ENCODE data around the gene GNG2. TPM values are rescaled to one million over a fixed set of nuclear protein-coding genes. Genes with fewer than 3 reads are reported as not detected.

Gene GNG2
- 100 to 1,000 TPM; 233 to 250 TPM for total RNA-seq

DNA sequence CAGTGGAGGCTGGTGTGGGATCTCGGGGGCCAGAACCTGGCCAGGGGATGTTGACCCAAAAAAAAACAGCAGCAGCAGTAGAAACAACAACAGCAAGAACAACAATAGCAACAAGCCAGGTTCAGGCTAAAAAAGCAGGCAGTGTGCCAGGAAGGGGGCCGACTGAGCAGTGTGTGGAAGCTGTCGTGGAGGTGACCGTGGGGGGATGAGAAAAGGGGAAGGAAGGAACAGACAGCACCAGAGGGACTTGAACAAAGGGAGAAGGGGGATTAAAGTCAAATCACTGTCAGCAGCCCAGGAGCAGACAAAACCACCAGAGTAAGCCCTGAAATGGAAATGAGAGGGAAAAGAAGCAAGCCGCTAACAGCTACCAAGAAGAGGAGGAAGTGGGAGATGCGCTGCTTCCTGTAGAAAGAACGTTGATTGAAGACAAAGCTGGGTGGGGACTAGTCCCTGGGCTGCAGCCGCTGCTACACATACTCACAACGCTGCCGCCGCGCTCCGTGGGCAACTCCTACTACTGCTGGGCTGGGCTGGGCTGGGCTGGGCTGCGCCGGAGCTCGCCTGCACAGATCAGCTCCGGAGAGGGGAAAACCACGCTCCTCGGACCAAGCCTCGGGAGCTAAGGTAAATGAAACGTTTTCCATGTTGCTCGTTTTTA is at the start of gene GNG2:
Gene GNG2 (plus strand): TSS at position 449 of the 661 bp plus-strand sequence. CDS start 90,067 bp downstream, outside the sequence.
- Mint-ChIP-seq H3K4me1 (ENCODE audit: low read depth) (peaks cover 36% of the 10 kb centered on the region), H3K36me3 (ENCODE audit: insufficient read depth in 2 of 2) (peaks cover 6 to 8% of the 10 kb centered on the region in 2 donors), H3K27ac (peak within 1 kb of the TSS; percentile 93), H3K9me3 (peaks cover 3 to 7% of the 10 kb centered on the region in 2 donors), H3K4me3 (peak within 1 kb of the TSS; percentile 90 to 94), H3K27me3 (ENCODE audit: low read depth) (no peaks in the 10 kb centered on the region)
- DNase-seq: peak; percentile 81
- ATAC-seq (replicated peaks in 1 of 2): peak; percentile 97 to 98

DNA sequence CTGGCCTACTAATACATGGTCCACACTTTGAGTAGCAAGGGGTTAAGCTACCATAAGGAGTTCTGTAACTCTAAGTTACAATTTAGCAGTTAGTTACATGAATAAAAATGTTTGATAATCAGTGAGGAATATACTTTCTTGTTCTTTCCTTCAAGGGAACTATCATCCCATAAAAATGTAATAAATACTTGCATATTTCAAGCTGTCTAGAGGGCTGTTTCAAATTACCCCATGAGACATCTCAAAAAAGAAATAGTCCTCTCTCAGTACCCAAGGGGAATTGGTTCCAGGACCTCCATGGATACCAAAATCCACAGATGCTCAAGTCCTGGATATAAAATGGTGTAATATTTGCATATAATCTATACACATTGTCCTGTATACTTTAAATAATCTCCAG is 48.7 kb upstream of the GNG2 start:
- peaks cover 5% of the 10 kb centered on the region for H3K4me1 Mint-ChIP-seq (ENCODE audit: low read depth)
- H3K4me3 Mint-ChIP-seq: no peak overlapping the region
- DNase-seq (no peak), ATAC-seq (replicated peaks in 1 of 2) (no peak)
- H3K27me3 Mint-ChIP-seq (ENCODE audit: low read depth): no peaks in the 10 kb centered on the region
- H3K9me3 Mint-ChIP-seq: peaks cover 0 to 3% of the 10 kb centered on the region in 2 donors
- no peak overlapping the region for H3K27ac Mint-ChIP-seq
- no peaks in the 10 kb centered on the region for H3K36me3 Mint-ChIP-seq (ENCODE audit: insufficient read depth in 2 of 2)

DNA sequence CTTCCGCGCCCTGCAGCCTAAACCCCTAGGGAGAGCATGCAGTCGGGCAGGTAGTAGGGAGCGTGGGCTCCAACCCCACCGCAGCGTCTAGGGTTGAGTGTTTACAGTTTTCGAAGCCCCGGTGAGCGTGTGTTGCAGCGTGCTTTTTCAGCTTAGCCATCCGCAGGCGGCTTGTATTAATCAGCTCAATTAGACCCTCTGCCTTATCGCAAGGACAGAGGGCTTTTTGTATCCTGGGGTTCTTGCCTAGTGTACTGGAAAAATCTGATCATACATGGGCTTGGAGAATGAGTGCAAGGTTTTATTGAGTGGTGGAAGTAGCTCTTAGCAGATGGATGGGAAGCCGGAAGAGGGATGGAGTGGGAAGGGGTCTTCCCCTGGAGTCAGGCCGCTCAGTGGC is 44.4 kb upstream of the GNG2 start:
- DNase-seq: no peak
- Mint-ChIP-seq H3K4me3 (no peak overlapping the region), H3K36me3 (ENCODE audit: insufficient read depth in 2 of 2) (no peaks in the 10 kb centered on the region), H3K9me3 (no peaks in the 10 kb centered on the region), H3K4me1 (ENCODE audit: low read depth) (no peaks in the 10 kb centered on the region), H3K27me3 (ENCODE audit: low read depth) (no peaks in the 10 kb centered on the region), H3K27ac (no peak overlapping the region)
- no peak for ATAC-seq (replicated peaks in 1 of 2)

DNA sequence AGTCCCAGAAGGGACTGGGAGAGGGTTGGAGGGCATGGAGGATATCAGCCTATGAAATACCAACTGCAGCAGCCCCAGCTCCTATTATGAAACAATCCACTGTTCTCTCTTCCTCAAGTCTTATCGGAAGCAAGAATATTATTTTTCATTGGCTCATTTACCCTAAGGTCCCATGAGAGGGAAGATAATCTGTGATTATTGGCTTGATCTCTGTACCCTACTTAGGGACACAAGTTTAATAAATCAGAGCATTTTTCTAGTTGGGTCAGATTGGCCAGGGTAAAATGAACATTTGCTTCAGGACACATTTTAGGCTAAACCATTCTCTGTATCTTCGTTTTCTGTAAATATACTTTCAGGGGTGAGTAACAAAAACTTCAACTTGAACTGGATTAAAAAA is 43.1 kb upstream of the GNG2 start:
- H3K4me1 Mint-ChIP-seq (ENCODE audit: low read depth): no peaks in the 10 kb centered on the region
- DNase-seq: no peak
- H3K27me3 Mint-ChIP-seq (ENCODE audit: low read depth): no peaks in the 10 kb centered on the region
- H3K9me3 Mint-ChIP-seq: no peaks in the 10 kb centered on the region
- no peak overlapping the region for H3K27ac Mint-ChIP-seq
- no peaks in the 10 kb centered on the region for H3K36me3 Mint-ChIP-seq (ENCODE audit: insufficient read depth in 2 of 2)
- H3K4me3 Mint-ChIP-seq: no peak overlapping the region
- no peak for ATAC-seq (replicated peaks in 1 of 2)

DNA sequence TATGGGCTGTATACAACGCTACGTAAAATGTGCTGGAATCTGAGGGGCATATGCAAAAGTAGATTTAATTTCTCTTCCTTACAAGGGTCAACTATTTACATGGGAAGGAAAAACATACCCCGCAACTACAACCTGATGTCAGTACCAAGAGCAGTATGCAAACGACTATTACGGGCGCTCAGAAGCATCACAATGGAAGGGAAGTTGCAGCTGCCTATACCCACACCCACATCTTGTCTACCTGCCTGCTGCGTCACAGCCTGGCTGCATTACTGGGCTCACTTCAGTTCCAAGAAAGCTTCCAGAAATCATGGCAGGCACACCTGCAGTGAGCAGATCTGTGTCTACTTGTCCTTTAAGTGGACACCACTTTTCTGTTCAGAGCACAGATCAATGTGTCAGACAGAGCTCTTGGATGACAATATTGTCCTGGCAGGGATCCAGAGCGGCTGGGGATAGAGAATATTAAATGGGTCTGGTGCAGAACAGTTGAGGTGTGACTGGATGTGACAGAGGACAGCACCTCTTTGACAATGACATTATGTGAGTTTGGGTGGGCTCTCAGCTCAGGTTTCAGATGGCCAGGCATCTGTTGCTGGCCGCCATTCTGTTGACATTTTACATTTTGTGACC is 41.5 kb upstream of the GNG2 start:
- no peaks in the 10 kb centered on the region for H3K4me1 Mint-ChIP-seq (ENCODE audit: low read depth)

DNA sequence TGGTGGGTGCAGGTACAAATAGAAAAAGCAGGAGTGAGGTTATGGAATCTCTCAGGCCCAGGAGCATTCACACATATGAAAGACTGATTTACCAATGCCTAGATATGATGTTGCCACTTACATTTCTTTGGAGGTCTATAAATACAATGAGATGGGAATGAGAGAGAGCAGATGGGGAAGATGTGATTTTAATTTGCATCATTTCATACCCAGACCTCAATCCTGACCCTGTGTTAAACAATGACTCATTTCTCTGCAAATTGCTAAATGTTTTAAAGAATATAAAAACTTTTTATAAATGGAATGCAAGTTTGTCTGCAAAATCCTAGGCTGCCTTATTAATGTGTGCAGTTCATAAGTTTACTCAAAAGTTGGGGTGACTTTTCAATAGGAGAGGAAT is 38.6 kb upstream of the GNG2 start:
- no peak for DNase-seq
- Mint-ChIP-seq H3K27ac (no peak overlapping the region), H3K4me3 (no peak overlapping the region), H3K4me1 (ENCODE audit: low read depth) (no peaks in the 10 kb centered on the region), H3K27me3 (ENCODE audit: low read depth) (no peaks in the 10 kb centered on the region), H3K9me3 (no peaks in the 10 kb centered on the region), H3K36me3 (ENCODE audit: insufficient read depth in 2 of 2) (no peaks in the 10 kb centered on the region)
- no peak for ATAC-seq (replicated peaks in 1 of 2)

More for the DNA sequence above, 41.5 kb upstream of the GNG2 start:
- no peak overlapping the region for H3K27ac Mint-ChIP-seq
- H3K36me3 Mint-ChIP-seq (ENCODE audit: insufficient read depth in 2 of 2): no peaks in the 10 kb centered on the region
- H3K27me3 Mint-ChIP-seq (ENCODE audit: low read depth): no peaks in the 10 kb centered on the region
- no peaks in the 10 kb centered on the region for H3K9me3 Mint-ChIP-seq
- H3K4me3 Mint-ChIP-seq: no peak overlapping the region
- DNase-seq (no peak), ATAC-seq (replicated peaks in 1 of 2) (no peak)

DNA sequence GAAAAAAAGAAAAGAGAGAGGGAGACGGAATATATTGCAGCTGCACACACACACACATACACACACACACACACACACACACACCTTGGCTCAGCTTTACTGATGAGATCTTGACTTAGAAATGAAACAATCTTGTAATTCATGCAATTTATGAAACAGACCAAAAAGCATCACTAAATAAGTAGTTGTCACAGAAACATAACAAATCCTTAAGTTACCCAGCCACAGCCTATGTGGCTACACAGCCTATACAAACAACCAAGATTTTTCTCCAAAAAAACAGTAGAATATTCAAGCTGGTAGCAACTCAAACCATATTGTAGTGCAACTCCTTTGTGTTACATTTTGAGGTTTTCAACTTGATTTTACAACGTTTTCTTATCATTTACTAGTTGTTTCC is 37.9 kb upstream of the GNG2 start:
- no peaks in the 10 kb centered on the region for H3K27me3 Mint-ChIP-seq (ENCODE audit: low read depth)
- H3K4me1 Mint-ChIP-seq (ENCODE audit: low read depth): no peaks in the 10 kb centered on the region
- H3K4me3 Mint-ChIP-seq: no peak overlapping the region
- H3K36me3 Mint-ChIP-seq (ENCODE audit: insufficient read depth in 2 of 2): no peaks in the 10 kb centered on the region
- no peak overlapping the region for H3K27ac Mint-ChIP-seq
- ATAC-seq (replicated peaks in 1 of 2) (no peak), DNase-seq (no peak)
- no peaks in the 10 kb centered on the region for H3K9me3 Mint-ChIP-seq

DNA sequence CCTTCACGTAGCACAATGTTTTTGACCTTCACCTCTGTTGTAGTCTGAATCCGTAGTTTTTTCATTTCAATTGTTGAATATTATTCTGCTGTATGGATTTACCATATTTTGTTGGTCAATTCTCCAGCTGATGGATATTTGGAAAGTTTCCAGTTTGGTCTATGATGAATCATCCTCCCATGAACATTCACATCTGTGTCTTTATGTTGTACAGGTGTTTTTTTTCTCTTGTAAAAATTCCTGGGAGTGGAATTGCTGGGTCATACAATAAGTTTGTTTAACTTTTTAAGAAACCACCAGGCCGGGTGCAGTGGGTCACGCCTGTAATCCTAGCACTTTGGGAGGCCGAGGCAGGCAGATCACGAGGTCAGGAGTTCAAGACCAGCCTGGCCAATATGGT is 36.7 kb upstream of the GNG2 start:
- no peak for ATAC-seq (replicated peaks in 1 of 2)
- no peak overlapping the region for H3K27ac Mint-ChIP-seq
- H3K4me1 Mint-ChIP-seq (ENCODE audit: low read depth): no peaks in the 10 kb centered on the region

DNA sequence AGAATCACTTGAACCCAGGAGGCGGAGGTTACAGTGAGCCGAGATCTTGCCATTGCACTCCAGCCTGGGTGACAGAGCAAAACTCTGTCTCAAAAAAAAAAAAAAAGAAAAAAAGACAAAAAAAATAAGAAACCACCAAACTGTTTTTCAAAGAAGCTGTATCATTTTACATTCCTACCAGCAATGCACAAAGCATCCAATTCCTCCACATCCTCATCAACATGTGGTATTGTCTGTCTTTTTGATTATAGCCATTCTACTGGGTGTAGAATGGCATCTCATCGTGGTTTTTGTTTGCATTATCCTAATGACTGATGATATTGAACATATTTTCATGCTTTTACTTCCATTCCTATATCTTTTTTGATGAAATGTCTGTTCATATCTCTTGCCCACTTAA is 36.2 kb upstream of the GNG2 start:
- Mint-ChIP-seq H3K9me3 (no peaks in the 10 kb centered on the region), H3K4me3 (no peak overlapping the region), H3K4me1 (ENCODE audit: low read depth) (no peaks in the 10 kb centered on the region), H3K27me3 (ENCODE audit: low read depth) (no peaks in the 10 kb centered on the region), H3K36me3 (ENCODE audit: insufficient read depth in 2 of 2) (no peaks in the 10 kb centered on the region), H3K27ac (no peak overlapping the region)
- DNase-seq (no peak), ATAC-seq (replicated peaks in 1 of 2) (no peak)

More for the DNA sequence above, 36.7 kb upstream of the GNG2 start:
- Mint-ChIP-seq H3K27me3 (ENCODE audit: low read depth) (no peaks in the 10 kb centered on the region), H3K36me3 (ENCODE audit: insufficient read depth in 2 of 2) (no peaks in the 10 kb centered on the region), H3K9me3 (no peaks in the 10 kb centered on the region), H3K4me3 (no peak overlapping the region)
- DNase-seq: no peak

DNA sequence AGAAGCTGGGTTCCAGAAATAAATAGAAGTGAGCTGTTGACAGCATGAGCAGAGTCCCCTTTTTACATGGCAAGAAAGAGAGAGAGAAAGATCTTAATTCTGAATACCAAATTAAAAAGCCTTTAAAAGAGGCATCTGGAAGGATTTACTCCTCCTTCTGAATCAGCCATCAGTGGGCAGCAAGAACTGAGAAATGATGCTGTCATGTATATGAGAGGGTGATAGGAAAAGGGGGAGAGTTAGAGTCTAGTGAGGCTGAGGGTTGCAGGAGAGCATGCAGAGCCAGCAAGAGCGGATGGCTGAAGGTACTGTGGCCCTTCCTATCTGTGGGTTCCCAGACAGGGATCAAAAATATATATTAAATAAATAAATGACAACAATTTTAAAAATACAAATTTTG is 34.5 kb upstream of the GNG2 start:
- no peaks in the 10 kb centered on the region for H3K9me3 Mint-ChIP-seq
- DNase-seq (no peak), ATAC-seq (replicated peaks in 1 of 2) (no peak)
- no peaks in the 10 kb centered on the region for H3K27me3 Mint-ChIP-seq (ENCODE audit: low read depth)
- no peak overlapping the region for H3K27ac Mint-ChIP-seq
- H3K4me3 Mint-ChIP-seq: no peak overlapping the region
- no peaks in the 10 kb centered on the region for H3K36me3 Mint-ChIP-seq (ENCODE audit: insufficient read depth in 2 of 2)
- H3K4me1 Mint-ChIP-seq (ENCODE audit: low read depth): no peaks in the 10 kb centered on the region

DNA sequence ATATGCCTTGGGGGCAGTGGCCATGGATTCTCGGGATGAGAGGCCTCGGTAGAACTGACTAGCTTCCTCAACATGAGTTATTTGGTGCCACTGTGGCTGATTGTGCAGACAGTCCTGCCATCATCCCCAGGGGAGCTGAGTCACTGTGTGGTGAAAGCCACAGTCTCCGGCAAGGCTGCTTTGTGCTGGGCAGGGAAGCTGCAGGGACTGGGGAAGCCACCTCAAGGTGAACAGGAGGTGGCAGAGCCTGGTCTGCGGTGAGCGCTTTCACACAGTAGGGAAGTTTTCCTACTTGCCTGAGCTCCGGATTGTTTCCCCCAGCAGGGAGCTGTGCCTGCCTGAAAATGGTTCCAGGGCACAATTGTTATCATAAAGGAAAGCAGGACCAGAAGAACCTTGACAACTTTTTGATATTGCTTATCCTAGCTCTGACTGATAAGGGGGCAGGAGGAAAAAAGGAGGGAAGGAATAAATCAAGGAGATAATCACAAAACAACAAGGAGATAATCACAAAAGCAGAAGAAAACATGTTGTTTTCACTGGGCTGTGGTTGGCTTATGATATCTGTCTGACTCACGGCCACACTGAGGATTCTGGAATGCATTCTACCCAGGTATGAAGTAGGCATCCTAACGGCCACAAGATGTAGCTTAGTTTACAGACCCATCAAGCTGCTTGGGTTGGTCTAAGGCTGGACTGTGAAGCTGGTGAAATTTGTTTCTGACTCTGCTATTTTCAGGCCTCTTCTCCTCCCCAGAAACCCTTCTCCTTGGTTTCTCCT is 32.2 kb upstream of the GNG2 start:
- H3K4me3 Mint-ChIP-seq: peak overlapping the region in 1 of 2 donors; percentile 66
- no peaks in the 10 kb centered on the region for H3K27me3 Mint-ChIP-seq (ENCODE audit: low read depth)
- H3K36me3 Mint-ChIP-seq (ENCODE audit: insufficient read depth in 2 of 2): peaks cover 0 to 5% of the 10 kb centered on the region in 2 donors
- peak; percentile 99 for ATAC-seq (replicated peaks in 1 of 2)
- no peak overlapping the region for H3K27ac Mint-ChIP-seq
- H3K4me1 Mint-ChIP-seq (ENCODE audit: low read depth): no peaks in the 10 kb centered on the region
- H3K9me3 Mint-ChIP-seq: no peaks in the 10 kb centered on the region
- peak; percentile 83 to 89 for DNase-seq

DNA sequence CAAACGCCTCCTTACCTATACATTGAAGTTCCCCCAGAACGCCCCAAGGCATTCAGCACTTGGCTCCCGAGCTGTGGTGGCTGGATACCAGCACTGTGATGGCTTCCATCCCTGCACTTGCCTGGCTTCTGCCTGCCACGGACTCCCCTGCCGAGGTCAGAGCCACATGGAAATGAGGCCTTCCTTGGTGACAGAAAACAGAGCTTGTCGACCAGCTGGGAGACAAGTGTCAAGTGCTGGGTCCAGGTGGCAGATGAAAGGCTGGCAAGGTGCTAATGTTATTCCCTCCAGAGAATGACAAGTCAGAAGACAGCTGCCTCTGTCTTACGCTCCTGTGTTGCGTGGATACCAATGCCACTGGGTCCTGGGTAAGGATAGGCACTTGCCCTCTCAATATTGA is 26.2 kb upstream of the GNG2 start:
- Mint-ChIP-seq H3K27me3 (ENCODE audit: low read depth) (no peaks in the 10 kb centered on the region), H3K4me1 (ENCODE audit: low read depth) (no peaks in the 10 kb centered on the region), H3K36me3 (ENCODE audit: insufficient read depth in 2 of 2) (peaks cover 0 to 5% of the 10 kb centered on the region in 2 donors), H3K27ac (no peak overlapping the region), H3K4me3 (no peak overlapping the region), H3K9me3 (no peaks in the 10 kb centered on the region)
- no peak for DNase-seq
- no peak for ATAC-seq (replicated peaks in 1 of 2)

DNA sequence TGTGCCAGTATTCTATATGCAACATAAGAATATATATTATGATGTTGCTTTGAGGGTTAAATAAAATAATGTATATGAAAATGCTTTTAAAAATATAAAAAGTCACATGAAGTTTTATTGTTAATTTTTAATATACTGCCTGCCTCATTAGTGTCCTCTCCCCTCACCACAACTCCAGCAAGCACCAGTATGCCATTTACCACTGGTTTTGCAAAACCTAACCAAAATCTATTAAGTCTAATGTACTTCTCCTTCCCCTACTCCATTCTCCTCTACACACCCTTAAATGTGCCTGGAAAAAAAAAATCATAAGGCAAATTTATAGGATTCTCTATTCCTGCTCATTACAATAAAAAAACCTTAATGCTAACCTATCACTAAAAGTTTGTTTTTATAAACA is 24.0 kb upstream of the GNG2 start:
- DNase-seq (no peak), ATAC-seq (replicated peaks in 1 of 2) (no peak)
- no peaks in the 10 kb centered on the region for H3K9me3 Mint-ChIP-seq
- H3K36me3 Mint-ChIP-seq (ENCODE audit: insufficient read depth in 2 of 2): peaks cover 0 to 5% of the 10 kb centered on the region in 2 donors
- no peaks in the 10 kb centered on the region for H3K27me3 Mint-ChIP-seq (ENCODE audit: low read depth)
- H3K27ac Mint-ChIP-seq: no peak overlapping the region
- H3K4me3 Mint-ChIP-seq: no peak overlapping the region
- no peaks in the 10 kb centered on the region for H3K4me1 Mint-ChIP-seq (ENCODE audit: low read depth)
